ENCODE results near the gene RAI2. TPM values are rescaled to one million over a fixed set of nuclear protein-coding genes. Genes with fewer than 3 reads are reported as not detected.

The RAI2 gene
- total RNA-seq, 4 donors from 2014 or later: 21.7 to 35.4 (median 26.8) TPM

DNA sequence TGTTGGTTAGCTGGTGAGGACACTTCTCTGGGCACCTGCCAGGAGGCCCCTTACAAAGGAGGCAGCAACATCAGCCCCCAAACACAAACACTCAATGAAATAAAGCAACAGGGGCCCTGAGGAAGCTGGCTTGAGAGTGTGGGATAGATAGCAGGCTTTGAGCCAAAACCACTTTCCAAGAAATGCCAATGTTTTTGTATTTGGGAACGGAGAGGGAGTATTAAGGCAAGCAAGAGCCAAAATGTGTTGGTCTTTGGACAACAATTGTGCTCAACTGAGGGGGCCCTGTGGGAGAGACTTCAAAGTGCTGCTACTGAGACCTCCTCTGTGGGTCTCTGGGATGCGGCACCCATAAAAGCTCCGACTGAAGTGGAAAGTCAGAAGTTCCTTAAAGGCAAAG lies 41.0 kb downstream of the RAI2 start:
- Histone ChIP-seq H3K9me3 (no peaks in the 10 kb centered on the region), H3K27me3 (no peaks in the 10 kb centered on the region), H3K36me3 (no peaks in the 10 kb centered on the region), H3K4me1 (peaks cover 0 to 21% (median 0%) of the 10 kb centered on the region in 3 donors), H3K4me3 (no peak overlapping the region), H3K27ac (no peak overlapping the region)
- no peak for TF ChIP-seq POLR2AphosphoS5 (IDR thresholded peaks at IDR 0.05)
- no peak for ATAC-seq
- no CpG with 5 or more reads among the region's 3 CpGs for WGBS, 2 donors (ENCODE audit: low coverage in 1 of 2)

DNA sequence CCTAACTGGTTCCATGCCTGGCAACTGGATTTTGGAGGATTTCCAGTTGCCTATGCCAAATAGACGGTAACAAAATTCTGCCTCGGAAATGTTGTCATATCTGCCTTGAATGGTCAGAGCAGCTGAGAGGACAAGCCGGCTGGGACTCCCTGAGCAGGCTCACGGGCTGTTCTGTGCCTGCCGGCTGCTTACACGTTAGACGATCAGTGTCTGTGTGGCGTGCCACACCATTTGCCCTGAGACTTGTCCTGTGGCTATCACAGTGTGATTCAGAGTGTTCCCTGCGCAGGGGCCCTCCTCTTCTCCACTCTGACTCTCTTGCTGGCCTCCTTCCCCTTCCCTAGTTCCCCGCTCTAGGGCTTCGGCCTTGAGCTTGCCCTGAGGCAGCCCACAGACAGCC lies 42.4 kb downstream of the RAI2 start:
- ATAC-seq: no peak
- TF ChIP-seq EP300 (IDR thresholded peaks at IDR 0.05): no peak
- no peak for TF ChIP-seq POLR2A (IDR thresholded peaks at IDR 0.05)
- TF ChIP-seq, protein P1, sequence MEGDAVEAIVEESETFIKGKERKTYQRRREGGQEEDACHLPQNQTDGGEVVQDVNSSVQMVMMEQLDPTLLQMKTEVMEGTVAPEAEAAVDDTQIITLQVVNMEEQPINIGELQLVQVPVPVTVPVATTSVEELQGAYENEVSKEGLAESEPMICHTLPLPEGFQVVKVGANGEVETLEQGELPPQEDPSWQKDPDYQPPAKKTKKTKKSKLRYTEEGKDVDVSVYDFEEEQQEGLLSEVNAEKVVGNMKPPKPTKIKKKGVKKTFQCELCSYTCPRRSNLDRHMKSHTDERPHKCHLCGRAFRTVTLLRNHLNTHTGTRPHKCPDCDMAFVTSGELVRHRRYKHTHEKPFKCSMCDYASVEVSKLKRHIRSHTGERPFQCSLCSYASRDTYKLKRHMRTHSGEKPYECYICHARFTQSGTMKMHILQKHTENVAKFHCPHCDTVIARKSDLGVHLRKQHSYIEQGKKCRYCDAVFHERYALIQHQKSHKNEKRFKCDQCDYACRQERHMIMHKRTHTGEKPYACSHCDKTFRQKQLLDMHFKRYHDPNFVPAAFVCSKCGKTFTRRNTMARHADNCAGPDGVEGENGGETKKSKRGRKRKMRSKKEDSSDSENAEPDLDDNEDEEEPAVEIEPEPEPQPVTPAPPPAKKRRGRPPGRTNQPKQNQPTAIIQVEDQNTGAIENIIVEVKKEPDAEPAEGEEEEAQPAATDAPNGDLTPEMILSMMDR (IDR thresholded peaks at IDR 0.05): no peak
- no peak for TF ChIP-seq POLR2AphosphoS5 (IDR thresholded peaks at IDR 0.05)
- H3K4me3 ChIP-seq: no peak overlapping the region
- H3K4me1 ChIP-seq: peaks cover 0 to 21% (median 0%) of the 10 kb centered on the region in 3 donors
- H3K36me3 ChIP-seq: no peaks in the 10 kb centered on the region
- H3K27me3 ChIP-seq: no peaks in the 10 kb centered on the region
- no peaks in the 10 kb centered on the region for H3K9me3 ChIP-seq
- 60 to 100% methylated on average over 1 to 3 of the region's 11 CpGs for WGBS, 2 donors (ENCODE audit: low coverage in 1 of 2)
- H3K27ac ChIP-seq: no peak overlapping the region

DNA sequence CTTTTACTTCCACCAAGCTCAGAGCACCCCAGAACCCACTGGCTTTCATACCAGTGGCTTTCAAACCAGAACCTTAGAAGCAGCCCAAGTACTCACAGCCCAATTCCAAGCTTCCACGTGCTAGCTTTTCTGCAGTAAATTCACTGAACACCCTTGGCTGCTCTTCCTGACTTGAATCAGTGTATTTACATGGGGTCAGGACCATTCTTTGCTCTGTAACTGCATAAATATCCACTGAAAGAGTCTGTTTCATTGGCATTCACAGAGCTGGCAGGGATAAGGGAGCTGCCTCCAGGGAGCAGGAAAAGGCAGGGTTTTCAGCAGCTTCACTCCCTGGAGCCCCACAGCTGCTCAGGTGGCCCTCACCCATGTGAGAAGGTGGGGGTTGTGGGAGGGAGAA lies 43.8 kb downstream of the RAI2 start:
- no peak overlapping the region for H3K4me3 ChIP-seq
- H3K9me3 ChIP-seq: no peaks in the 10 kb centered on the region
- TF ChIP-seq POLR2AphosphoS5 (IDR thresholded peaks at IDR 0.05) (no peak), POLR2A (IDR thresholded peaks at IDR 0.05) (no peak), EP300 (IDR thresholded peaks at IDR 0.05) (no peak)
- TF ChIP-seq, protein P1 (IDR thresholded peaks at IDR 0.05): no peak
- 25% methylated on average over 1 of the region's 1 CpG; no CpG with 5 or more reads in 1 of the 2 donors for WGBS, 2 donors (ENCODE audit: low coverage in 1 of 2)
- peaks cover 0 to 31% (median 0%) of the 10 kb centered on the region in 3 donors for H3K4me1 ChIP-seq
- H3K27ac ChIP-seq: no peak overlapping the region
- no peaks in the 10 kb centered on the region for H3K36me3 ChIP-seq
- no peak for ATAC-seq
- no peaks in the 10 kb centered on the region for H3K27me3 ChIP-seq

DNA sequence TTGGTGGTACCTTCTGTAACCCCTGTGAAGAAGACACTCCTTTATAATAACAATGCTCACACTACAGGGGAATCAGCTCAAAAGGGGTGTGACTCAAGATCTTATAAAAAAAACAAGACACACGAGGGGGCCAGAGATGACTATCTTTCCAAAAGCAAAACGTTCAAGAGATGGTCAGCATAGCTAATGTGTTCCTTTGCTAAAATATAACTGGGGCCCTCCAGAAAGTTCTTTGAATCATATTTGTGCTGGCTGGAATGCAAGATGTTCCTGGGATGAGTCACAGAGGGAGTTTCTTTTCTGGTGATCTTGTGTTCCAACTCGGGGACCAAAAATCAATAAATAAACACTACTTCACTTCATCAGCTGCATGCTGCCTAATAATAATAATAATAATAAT lies 46.5 kb downstream of the RAI2 start:
- 0 to 30% methylated on average over 1 to 3 of the region's 3 CpGs for WGBS, 2 donors (ENCODE audit: low coverage in 1 of 2)
- H3K36me3 ChIP-seq: no peaks in the 10 kb centered on the region
- no peak overlapping the region for H3K4me3 ChIP-seq
- H3K9me3 ChIP-seq: no peaks in the 10 kb centered on the region
- H3K27ac ChIP-seq: peak overlapping the region in 2 of 4 donors; percentile 3 to 58
- peaks cover 0 to 22% (median 0%) of the 10 kb centered on the region in 3 donors for H3K4me1 ChIP-seq
- TF ChIP-seq EP300 (IDR thresholded peaks at IDR 0.05) (no peak), POLR2AphosphoS5 (IDR thresholded peaks at IDR 0.05) (no peak), POLR2A (IDR thresholded peaks at IDR 0.05) (no peak)
- TF ChIP-seq, protein P1 (IDR thresholded peaks at IDR 0.05): no peak
- H3K27me3 ChIP-seq: no peaks in the 10 kb centered on the region
- ATAC-seq: peak; percentile 54

DNA sequence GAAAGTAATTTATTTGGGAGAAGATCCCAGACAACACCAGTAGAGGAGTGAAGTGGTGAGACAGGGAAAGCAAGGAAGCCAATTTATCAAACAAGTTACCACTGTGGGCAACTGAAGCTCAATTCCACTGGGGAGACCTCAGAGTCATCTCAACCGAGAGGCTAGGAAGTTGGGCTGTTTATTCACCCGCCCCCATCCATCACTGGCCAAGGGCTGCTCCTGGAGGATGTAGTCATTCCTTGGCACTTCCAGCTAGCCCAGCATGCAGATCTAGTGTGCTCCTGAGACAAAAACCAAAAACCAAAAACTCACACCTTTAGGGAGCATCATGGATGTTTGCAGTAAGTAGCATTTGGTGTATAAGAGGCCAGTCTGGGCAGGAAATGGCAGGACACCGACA lies 47.0 kb downstream of the RAI2 start:
- Histone ChIP-seq H3K9me3 (no peaks in the 10 kb centered on the region), H3K27me3 (no peaks in the 10 kb centered on the region), H3K4me3 (no peak overlapping the region), H3K27ac (peak overlapping the region in 2 of 4 donors; percentile 3 to 58), H3K4me1 (peaks cover 0 to 22% (median 0%) of the 10 kb centered on the region in 3 donors), H3K36me3 (no peaks in the 10 kb centered on the region)
- WGBS, 2 donors (ENCODE audit: low coverage in 1 of 2): 71 to 85% methylated on average over 1 to 2 of the region's 3 CpGs
- no peak for ATAC-seq
- TF ChIP-seq POLR2AphosphoS5 (IDR thresholded peaks at IDR 0.05): no peak
- TF ChIP-seq, protein P1 (IDR thresholded peaks at IDR 0.05): no peak
- TF ChIP-seq POLR2A (IDR thresholded peaks at IDR 0.05): no peak
- TF ChIP-seq EP300 (IDR thresholded peaks at IDR 0.05): no peak
